Measurements from ENCODE around the gene ZNF37A.

The ZNF37A gene

GRCh38 chr10:38103756-38104155, 9.6 kb downstream of the ZNF37A start:
- Histone ChIP-seq H3K9me2 (replicated peaks; ENCODE audit: insufficient read depth, low read length) (no peaks in the 10 kb centered on the region), H3K27ac (ENCODE audit: low read depth, low read length) (no peak overlapping the region), H4K20me1 (ENCODE audit: low read depth, low read length) (no peaks in the 10 kb centered on the region), H3K79me2 (ENCODE audit: insufficient read depth, low read length) (no peaks in the 10 kb centered on the region; the same call in 1 of the 2 replicates), H3K27me3 (ENCODE audit: low read length) (no peaks in the 10 kb centered on the region), H3F3A (ENCODE audit: insufficient read depth) (no peaks in the 10 kb centered on the region), H2AFZ (ENCODE audit: low read depth, low read length, severe bottlenecking) (no peak overlapping the region), H3K36me3 (ENCODE audit: low read length) (peaks cover 47% of the 10 kb centered on the region), H3K4me2 (ENCODE audit: low read depth, low read length, poor library complexity, severe bottlenecking) (peak overlapping the region; percentile 12), H3K9ac (ENCODE audit: low read length) (no peak overlapping the region), H3K4me3 (ENCODE audit: insufficient read depth, low read length, poor library complexity, severe bottlenecking) (no peak overlapping the region), H3K9me3 (ENCODE audit: insufficient read depth, low read length) (peaks cover 4% of the 10 kb centered on the region; the same call in 1 of the 2 replicates)
- TF ChIP-seq EZH2phosphoT487 (conservative IDR thresholded peaks at IDR 0.05; ENCODE audit: low read length), result no peak
- TF ChIP-seq, protein P1, sequence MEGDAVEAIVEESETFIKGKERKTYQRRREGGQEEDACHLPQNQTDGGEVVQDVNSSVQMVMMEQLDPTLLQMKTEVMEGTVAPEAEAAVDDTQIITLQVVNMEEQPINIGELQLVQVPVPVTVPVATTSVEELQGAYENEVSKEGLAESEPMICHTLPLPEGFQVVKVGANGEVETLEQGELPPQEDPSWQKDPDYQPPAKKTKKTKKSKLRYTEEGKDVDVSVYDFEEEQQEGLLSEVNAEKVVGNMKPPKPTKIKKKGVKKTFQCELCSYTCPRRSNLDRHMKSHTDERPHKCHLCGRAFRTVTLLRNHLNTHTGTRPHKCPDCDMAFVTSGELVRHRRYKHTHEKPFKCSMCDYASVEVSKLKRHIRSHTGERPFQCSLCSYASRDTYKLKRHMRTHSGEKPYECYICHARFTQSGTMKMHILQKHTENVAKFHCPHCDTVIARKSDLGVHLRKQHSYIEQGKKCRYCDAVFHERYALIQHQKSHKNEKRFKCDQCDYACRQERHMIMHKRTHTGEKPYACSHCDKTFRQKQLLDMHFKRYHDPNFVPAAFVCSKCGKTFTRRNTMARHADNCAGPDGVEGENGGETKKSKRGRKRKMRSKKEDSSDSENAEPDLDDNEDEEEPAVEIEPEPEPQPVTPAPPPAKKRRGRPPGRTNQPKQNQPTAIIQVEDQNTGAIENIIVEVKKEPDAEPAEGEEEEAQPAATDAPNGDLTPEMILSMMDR (IDR thresholded peaks at IDR 0.05; ENCODE audit: insufficient read depth, low read length, poor library complexity, severe bottlenecking), result no peak

- Histone ChIP-seq H3K27ac (ENCODE audit: low read depth, low read length) (no peak overlapping the region), H3K36me3 (ENCODE audit: low read length) (peaks cover 38% of the 10 kb centered on the region), H4K20me1 (ENCODE audit: low read depth, low read length) (no peaks in the 10 kb centered on the region), H3K27me3 (ENCODE audit: low read length) (no peaks in the 10 kb centered on the region), H3K9me3 (ENCODE audit: insufficient read depth, low read length) (peaks cover 21% of the 10 kb centered on the region; the same call in 1 of the 2 replicates), H2AFZ (ENCODE audit: low read depth, low read length, severe bottlenecking) (no peak overlapping the region), H3K9ac (ENCODE audit: low read length) (no peak overlapping the region), H3K4me2 (ENCODE audit: low read depth, low read length, poor library complexity, severe bottlenecking) (no peak overlapping the region), H3K9me2 (replicated peaks; ENCODE audit: insufficient read depth, low read length) (no peaks in the 10 kb centered on the region), H3K4me3 (ENCODE audit: insufficient read depth, low read length, poor library complexity, severe bottlenecking) (no peak overlapping the region), H3F3A (ENCODE audit: insufficient read depth) (no peaks in the 10 kb centered on the region), H3K79me2 (ENCODE audit: insufficient read depth, low read length) (no peaks in the 10 kb centered on the region)
- TF ChIP-seq EZH2phosphoT487 (conservative IDR thresholded peaks at IDR 0.05; ENCODE audit: low read length), result no peak
- TF ChIP-seq, protein P1 (IDR thresholded peaks at IDR 0.05; ENCODE audit: insufficient read depth, low read length, poor library complexity, severe bottlenecking), result no peak
Measured at GRCh38 chr10:38112159-38112558, 18.0 kb downstream of the ZNF37A start.

GRCh38 chr10:38118072-38118807, 24.1 kb downstream of the ZNF37A start:
- H3K9me2 ChIP-seq (replicated peaks; ENCODE audit: insufficient read depth, low read length), result no peaks in the 10 kb centered on the region
- TF ChIP-seq, protein P1 (IDR thresholded peaks at IDR 0.05; ENCODE audit: insufficient read depth, low read length, poor library complexity, severe bottlenecking), result no peak
- no peak for TF ChIP-seq EZH2phosphoT487 (conservative IDR thresholded peaks at IDR 0.05; ENCODE audit: low read length)

More at GRCh38 chr10:38118072-38118807, 24.1 kb downstream of the ZNF37A start:
- H3K27ac ChIP-seq (ENCODE audit: low read depth, low read length), result no peak overlapping the region
- no peaks in the 10 kb centered on the region for H3K79me2 ChIP-seq (ENCODE audit: insufficient read depth, low read length)
- H3K4me2 ChIP-seq (ENCODE audit: low read depth, low read length, poor library complexity, severe bottlenecking), result no peak overlapping the region
- peaks cover 72% of the 10 kb centered on the region; the same call in 1 of the 2 replicates for H3K9me3 ChIP-seq (ENCODE audit: insufficient read depth, low read length)
- H2AFZ ChIP-seq (ENCODE audit: low read depth, low read length, severe bottlenecking), result no peak overlapping the region
- no peaks in the 10 kb centered on the region for H4K20me1 ChIP-seq (ENCODE audit: low read depth, low read length)
- H3K36me3 ChIP-seq (ENCODE audit: low read length), result peaks cover 59% of the 10 kb centered on the region
- no peak overlapping the region for H3K4me3 ChIP-seq (ENCODE audit: insufficient read depth, low read length, poor library complexity, severe bottlenecking)
- H3K9ac ChIP-seq (ENCODE audit: low read length), result no peak overlapping the region
- H3K27me3 ChIP-seq (ENCODE audit: low read length), result no peaks in the 10 kb centered on the region
- H3F3A ChIP-seq (ENCODE audit: insufficient read depth), result no peaks in the 10 kb centered on the region
